Fibroblast of skin of abdomen (primary cell): ENCODE measurements around the gene ATP13A3.

ENCODE experiments used
- DNase-seq: peaks from one replicate; pipeline ENCODE4 v3.0.0-alpha.2; 2013

ATP13A3 gene

GRCh38 chr3:194475138-194475932, 11.5 kb downstream of the ATP13A3 start:
- no peak for DNase-seq

- DNase-seq = no peak
Measured at GRCh38 chr3:194474675-194475074, 12.1 kb downstream of the ATP13A3 start.

- DNase-seq = peak; percentile 70
Measured at GRCh38 chr3:194472290-194472920, 14.4 kb downstream of the ATP13A3 start.

- DNase-seq = no peak
Measured at GRCh38 chr3:194471863-194472262, 14.9 kb downstream of the ATP13A3 start.

- DNase-seq = no peak
Measured at GRCh38 chr3:194470615-194471014, 16.2 kb downstream of the ATP13A3 start.

- no peak for DNase-seq
Measured at GRCh38 chr3:194469977-194470376, 16.8 kb downstream of the ATP13A3 start.

GRCh38 chr3:194468086-194468485, 18.7 kb downstream of the ATP13A3 start:
- DNase-seq = peak; percentile 53

- no peak for DNase-seq
Measured at GRCh38 chr3:194466761-194467356, 19.9 kb downstream of the ATP13A3 start.

- DNase-seq = no peak
Measured at GRCh38 chr3:194465920-194466570, 20.8 kb downstream of the ATP13A3 start.

GRCh38 chr3:194465246-194465645, 21.6 kb downstream of the ATP13A3 start:
- DNase-seq = no peak

- no peak for DNase-seq
Measured at GRCh38 chr3:194464692-194465091, 22.1 kb downstream of the ATP13A3 start.

GRCh38 chr3:194462936-194463335, 23.9 kb downstream of the ATP13A3 start:
- DNase-seq = no peak

- DNase-seq = no peak
Measured at GRCh38 chr3:194460566-194460965, 26.2 kb downstream of the ATP13A3 start.

- DNase-seq = no peak
Measured at GRCh38 chr3:194458131-194458530, 28.7 kb downstream of the ATP13A3 start.

GRCh38 chr3:194455481-194455880, 31.3 kb downstream of the ATP13A3 start:
- DNase-seq = no peak

GRCh38 chr3:194450341-194450740, 36.5 kb downstream of the ATP13A3 start:
- DNase-seq = no peak

- no peak for DNase-seq
Measured at GRCh38 chr3:194449913-194450312, 36.9 kb downstream of the ATP13A3 start.

GRCh38 chr3:194447657-194448056, 39.1 kb downstream of the ATP13A3 start:
- DNase-seq = no peak

- DNase-seq = no peak
Measured at GRCh38 chr3:194447161-194447560, 39.6 kb downstream of the ATP13A3 start.

- DNase-seq = no peak
Measured at GRCh38 chr3:194446754-194447153, 40.0 kb downstream of the ATP13A3 start.

- no peak for DNase-seq
Measured at GRCh38 chr3:194446172-194446571, 40.6 kb downstream of the ATP13A3 start.

- peak; percentile 57 for DNase-seq
Measured at GRCh38 chr3:194443901-194444300, 42.9 kb downstream of the ATP13A3 start.

GRCh38 chr3:194440756-194441155, 46.0 kb downstream of the ATP13A3 start:
- no peak for DNase-seq
